Erythroblast (primary cell): ENCODE data around the gene LRRC39.

Experiments used
- GATA1 ChIP-seq: IDR thresholded peaks from 2 replicates; pipeline ENCODE4 v1.6.1; 2011; ENCODE audit warnings: low read depth, mild to moderate bottlenecking, control low read depth, low read length, moderate library complexity
- POLR2A ChIP-seq: IDR thresholded peaks from 2 replicates; pipeline ENCODE4 v1.6.1; 2011; ENCODE audit warnings: mild to moderate bottlenecking, low read length

DNA sequence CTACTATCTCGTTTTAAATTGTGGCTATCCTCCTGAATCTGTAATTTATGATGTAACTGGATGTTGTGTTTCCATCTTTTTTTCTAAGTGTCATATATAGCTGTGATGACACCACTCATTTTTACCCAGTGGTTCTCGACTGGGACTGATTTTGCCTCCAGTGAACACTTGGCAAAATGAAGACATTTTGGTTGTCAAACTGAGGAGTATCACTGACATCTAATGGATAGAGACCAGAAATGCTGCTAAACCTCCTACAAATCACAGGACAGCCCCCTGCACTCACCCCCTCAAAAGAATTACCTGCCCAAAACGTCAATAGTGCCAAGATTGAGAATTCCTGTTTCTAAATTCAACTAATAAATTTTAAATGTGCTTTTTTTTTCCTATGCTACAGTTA lies 43.2 kb downstream of the LRRC39 start:
- TF ChIP-seq POLR2A: no peak
- no peak for TF ChIP-seq GATA1
